Natural killer cell (primary cell): ENCODE measurements around the gene FITM2. TPM values are rescaled to one million over a fixed set of nuclear protein-coding genes. Genes with fewer than 3 reads are reported as not detected.

Experiments used
- ATAC-seq, 3 donors: fragments of 150-1000 bp in 2 of 3; fragments of 200-7000 bp in 1 of 3; cut with Tn5 transposase; 1 replicate in 1 of 3; 2 replicates in 2 of 3; pipeline ENCODE4 v1.10.0; 2021; ENCODE audit warnings: mild to moderate bottlenecking in 2 of 3, moderate library complexity in 2 of 3
- DNase-seq, 2 donors: peaks; one replicate each; pipeline versions ENCODE4 v3.0.0 to v3.0.0-alpha.2; 2013 to 2021; ENCODE audit warnings: mixed read lengths in 1 of 2
- H3K27ac ChIP-seq: one replicate; pipeline ENCODE4 v1.5.1; 2013; ENCODE audit warnings: mild to moderate bottlenecking, low read length
- H3K27me3 ChIP-seq: one replicate; pipeline ENCODE4 v1.6.1; 2013; ENCODE audit warnings: low read length; ENCODE audit not compliant: control insufficient read depth, insufficient read depth
- H3K36me3 ChIP-seq: one replicate; pipeline ENCODE4 v1.6.1; 2013; ENCODE audit warnings: low read length; ENCODE audit not compliant: control insufficient read depth, insufficient read depth
- H3K4me1 ChIP-seq: one replicate; pipeline ENCODE4 v1.6.1; 2013; ENCODE audit warnings: low read length; ENCODE audit not compliant: control insufficient read depth, insufficient read depth
- H3K4me3 ChIP-seq: one replicate; pipeline ENCODE4 v1.5.1; 2013; ENCODE audit warnings: low read length
- H3K9me3 ChIP-seq: one replicate; pipeline ENCODE4 v1.6.1; 2013; ENCODE audit warnings: low read length; ENCODE audit not compliant: control insufficient read depth, insufficient read depth
- H3K27ac Mint-ChIP-seq, 2 donors: one replicate each; pipeline ENCODE4 v1.8.0; 2022; ENCODE audit warnings: mild to moderate bottlenecking in 2 of 2, mixed read lengths in 2 of 2, moderate library complexity in 1 of 2
- H3K27me3 Mint-ChIP-seq, 2 donors: one replicate each; pipeline ENCODE4 v1.8.0; 2022; ENCODE audit warnings: low read depth in 2 of 2, mixed read lengths in 2 of 2
- H3K36me3 Mint-ChIP-seq: one replicate; pipeline ENCODE4 v1.8.0; 2022; ENCODE audit warnings: mixed read lengths
- H3K4me1 Mint-ChIP-seq, 2 donors: one replicate each; pipeline ENCODE4 v1.8.0; 2022; ENCODE audit warnings: mixed read lengths in 2 of 2
- H3K4me3 Mint-ChIP-seq: one replicate; pipeline ENCODE4 v1.8.0; 2022; ENCODE audit warnings: mild to moderate bottlenecking, moderate library complexity, mixed read lengths
- H3K9me3 Mint-ChIP-seq, 2 donors: one replicate each; pipeline ENCODE4 v1.8.0; 2022; ENCODE audit warnings: mixed read lengths in 2 of 2
- WGBS: methylation state at CpG from one replicate; pipeline ENCODE4 v1.1.7; 2013; ENCODE audit warnings: missing lambda C conversion rate; ENCODE audit not compliant: insufficient coverage; 5-methylcytosine and 5-hydroxymethylcytosine counted together
- intact Hi-C: fragments of 100-400 bp; cut with micrococcal nuclease; formaldehyde crosslinking; loops from one replicate; pipeline ENCODE4 v1.14.2; 2022
- total RNA-seq, 4 donors: library from RNA; stranded (reverse); fragments of 120-200 nt in 1 of 4; gene quantifications; one replicate each; pipeline versions ENCODE4 v1.2.3 to v1.2.4, GENCODE V29; 2013 to 2022
- TF ChIP-seq, protein P1 (sequence below): fragments of 200-600 bp; IDR thresholded peaks from one replicate; pipeline ENCODE4 v1.8.0; 2022; ENCODE audit warnings: antibody characterized with exemption

The FITM2 gene
- total RNA-seq, 3 donors from 2014 or later (not counting 1 experiment from before 2014, with no cell fraction given): 3.7 to 6.0 (median 3.9) TPM

DNA sequence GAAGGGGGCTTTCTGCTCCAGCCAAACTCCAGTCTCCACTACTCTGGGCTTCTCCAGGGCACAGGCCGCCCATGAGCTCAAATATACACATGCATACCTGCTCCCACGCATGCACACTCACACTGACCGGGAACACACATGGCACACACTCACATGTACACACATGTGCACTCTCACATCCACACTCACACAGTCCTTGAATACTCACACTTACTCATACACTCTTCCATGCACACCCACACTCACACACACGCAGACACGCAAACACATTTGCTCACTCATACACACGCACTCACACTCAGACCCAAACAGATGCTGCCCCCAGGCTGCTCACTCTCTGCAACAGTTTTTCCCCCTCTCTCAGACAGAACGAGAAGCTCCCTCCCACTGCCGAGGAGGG lies 56.9 kb downstream of the FITM2 start:
- H3K36me3 ChIP-seq: no peaks in the 10 kb centered on the region
- H3K27me3 ChIP-seq: no peaks in the 10 kb centered on the region
- H3K4me1 Mint-ChIP-seq: no peaks in the 10 kb centered on the region
- no peak for ATAC-seq
- H3K9me3 Mint-ChIP-seq: no peaks in the 10 kb centered on the region
- H3K36me3 Mint-ChIP-seq: no peaks in the 10 kb centered on the region
- H3K27ac ChIP-seq: no peak overlapping the region
- no peak overlapping the region for H3K27ac Mint-ChIP-seq
- H3K9me3 ChIP-seq: no peaks in the 10 kb centered on the region
- peaks cover 2 to 7% of the 10 kb centered on the region in 2 donors for H3K27me3 Mint-ChIP-seq
- DNase-seq: no peak
- no peak overlapping the region for H3K4me3 Mint-ChIP-seq
- H3K4me1 ChIP-seq: no peaks in the 10 kb centered on the region
- TF ChIP-seq, protein P1, sequence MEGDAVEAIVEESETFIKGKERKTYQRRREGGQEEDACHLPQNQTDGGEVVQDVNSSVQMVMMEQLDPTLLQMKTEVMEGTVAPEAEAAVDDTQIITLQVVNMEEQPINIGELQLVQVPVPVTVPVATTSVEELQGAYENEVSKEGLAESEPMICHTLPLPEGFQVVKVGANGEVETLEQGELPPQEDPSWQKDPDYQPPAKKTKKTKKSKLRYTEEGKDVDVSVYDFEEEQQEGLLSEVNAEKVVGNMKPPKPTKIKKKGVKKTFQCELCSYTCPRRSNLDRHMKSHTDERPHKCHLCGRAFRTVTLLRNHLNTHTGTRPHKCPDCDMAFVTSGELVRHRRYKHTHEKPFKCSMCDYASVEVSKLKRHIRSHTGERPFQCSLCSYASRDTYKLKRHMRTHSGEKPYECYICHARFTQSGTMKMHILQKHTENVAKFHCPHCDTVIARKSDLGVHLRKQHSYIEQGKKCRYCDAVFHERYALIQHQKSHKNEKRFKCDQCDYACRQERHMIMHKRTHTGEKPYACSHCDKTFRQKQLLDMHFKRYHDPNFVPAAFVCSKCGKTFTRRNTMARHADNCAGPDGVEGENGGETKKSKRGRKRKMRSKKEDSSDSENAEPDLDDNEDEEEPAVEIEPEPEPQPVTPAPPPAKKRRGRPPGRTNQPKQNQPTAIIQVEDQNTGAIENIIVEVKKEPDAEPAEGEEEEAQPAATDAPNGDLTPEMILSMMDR: no peak
- intact Hi-C loops: no loop called here
- 92% methylated on average over 8 of the region's 8 CpGs for WGBS
- no peak overlapping the region for H3K4me3 ChIP-seq

DNA sequence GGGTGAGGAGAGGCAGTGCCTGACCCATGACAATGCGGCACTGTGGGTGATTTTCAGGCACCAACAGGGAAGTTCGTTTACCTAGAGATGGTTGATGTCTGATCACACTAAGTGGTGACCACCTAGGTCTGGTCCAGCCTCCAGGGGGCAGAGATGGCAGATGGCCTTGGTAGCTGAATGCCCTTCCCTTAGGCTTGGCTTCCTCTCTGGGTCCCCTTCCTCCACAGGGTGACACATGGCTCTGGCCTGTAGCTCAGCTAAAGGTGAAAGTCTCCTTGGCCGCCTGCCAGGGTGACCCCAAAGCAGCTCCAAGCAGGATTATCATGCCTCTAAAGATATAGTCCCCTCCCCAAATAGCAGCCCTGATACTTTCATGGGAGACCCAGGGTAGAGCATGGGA lies 57.5 kb downstream of the FITM2 start:
- 87% methylated on average over 3 of the region's 3 CpGs for WGBS
- intact Hi-C loops: no loop called here
- no peaks in the 10 kb centered on the region for H3K4me1 ChIP-seq
- H3K27me3 ChIP-seq: no peaks in the 10 kb centered on the region
- peaks cover 2 to 7% of the 10 kb centered on the region in 2 donors for H3K27me3 Mint-ChIP-seq
- H3K27ac Mint-ChIP-seq: no peak overlapping the region
- H3K27ac ChIP-seq: no peak overlapping the region
- H3K4me3 ChIP-seq: no peak overlapping the region
- TF ChIP-seq, protein P1: no peak
- ATAC-seq (no peak), DNase-seq (no peak)
- H3K9me3 ChIP-seq: no peaks in the 10 kb centered on the region
- H3K36me3 Mint-ChIP-seq: no peaks in the 10 kb centered on the region
- no peaks in the 10 kb centered on the region for H3K36me3 ChIP-seq
- no peaks in the 10 kb centered on the region for H3K4me1 Mint-ChIP-seq
- no peaks in the 10 kb centered on the region for H3K9me3 Mint-ChIP-seq
- H3K4me3 Mint-ChIP-seq: no peak overlapping the region

Other genes with a start within 250 kb of the FITM2 start
- not detected for gene JPH2, start 124.0 kb downstream of the FITM2 start, total RNA-seq
- gene OSER1, start 100.4 kb downstream of the FITM2 start, total RNA-seq: 10 to 100 TPM; 72.3 to 93.9 (median 78.3) TPM
- gene GDAP1L1, start 63.9 kb downstream of the FITM2 start, total RNA-seq: not detected
- not detected for gene R3HDML, start 25.8 kb upstream of the FITM2 start, total RNA-seq
- not detected for gene HNF4A, start 44.5 kb upstream of the FITM2 start, total RNA-seq
- 10 to 100 TPM; 17.2 to 22.9 (median 22.5) TPM for gene TTPAL, start 164.7 kb upstream of the FITM2 start, total RNA-seq
- 10 to 100 TPM; 70.1 to 89.6 (median 78.6) TPM for gene SERINC3, start 210.9 kb upstream of the FITM2 start, total RNA-seq